Parathyroid adenoma (tissue), 2 donors: ENCODE results near the gene TMEM38A.
"Not testable (repeated sequence)": the region's sequence is repeated elsewhere in the genome, so short reads cannot be mapped to it uniquely, and the experiment has no call there.

Experiments
- H2AFZ ChIP-seq: fragments of 300-600 bp; sonication (generic); one replicate; pipeline ENCODE4 v1.7.0; 2017; ENCODE audit warnings: antibody characterized with exemption, mild to moderate bottlenecking
- H3K27ac ChIP-seq: fragments of 300-600 bp; sonication (generic); one replicate; pipeline ENCODE4 v1.7.0; 2017
- H3K27me3 ChIP-seq: fragments of 300-600 bp; sonication (generic); one replicate; pipeline ENCODE4 v1.7.0; 2017; ENCODE audit warnings: low read length; ENCODE audit not compliant: control insufficient read depth, insufficient read depth
- H3K36me3 ChIP-seq: fragments of 300-600 bp; sonication (generic); one replicate; pipeline ENCODE4 v1.7.0; 2017; ENCODE audit warnings: low read length; ENCODE audit not compliant: control insufficient read depth, insufficient read depth
- H3K4me1 ChIP-seq: fragments of 300-600 bp; sonication (generic); one replicate; pipeline ENCODE4 v1.7.0; 2017; ENCODE audit warnings: control low read depth
- H3K4me2 ChIP-seq: fragments of 300-600 bp; sonication (generic); one replicate; pipeline ENCODE4 v1.7.0; 2017; ENCODE audit warnings: low read length
- H3K4me3 ChIP-seq: fragments of 300-600 bp; sonication (generic); one replicate; pipeline ENCODE4 v1.7.0; 2017; ENCODE audit warnings: low read depth, low read length
- H3K79me2 ChIP-seq: fragments of 300-600 bp; sonication (generic); one replicate; pipeline ENCODE4 v1.7.0; 2017; ENCODE audit warnings: control low read depth
- H3K9ac ChIP-seq: fragments of 300-600 bp; sonication (generic); one replicate; pipeline ENCODE4 v1.7.0; 2017; ENCODE audit warnings: mild to moderate bottlenecking
- H3K9me3 ChIP-seq: fragments of 300-600 bp; sonication (generic); one replicate; pipeline ENCODE4 v1.7.0; 2017; ENCODE audit warnings: low read length; ENCODE audit not compliant: control insufficient read depth
- TF ChIP-seq, protein P1 (sequence below): fragments of 300-600 bp; sonication (generic); IDR thresholded peaks from one replicate; pipeline ENCODE4 v1.7.0; 2017; ENCODE audit warnings: antibody characterized with exemption, mild to moderate bottlenecking
- donor health status: primary hyperparathyroidism.

The TMEM38A gene

DNA sequence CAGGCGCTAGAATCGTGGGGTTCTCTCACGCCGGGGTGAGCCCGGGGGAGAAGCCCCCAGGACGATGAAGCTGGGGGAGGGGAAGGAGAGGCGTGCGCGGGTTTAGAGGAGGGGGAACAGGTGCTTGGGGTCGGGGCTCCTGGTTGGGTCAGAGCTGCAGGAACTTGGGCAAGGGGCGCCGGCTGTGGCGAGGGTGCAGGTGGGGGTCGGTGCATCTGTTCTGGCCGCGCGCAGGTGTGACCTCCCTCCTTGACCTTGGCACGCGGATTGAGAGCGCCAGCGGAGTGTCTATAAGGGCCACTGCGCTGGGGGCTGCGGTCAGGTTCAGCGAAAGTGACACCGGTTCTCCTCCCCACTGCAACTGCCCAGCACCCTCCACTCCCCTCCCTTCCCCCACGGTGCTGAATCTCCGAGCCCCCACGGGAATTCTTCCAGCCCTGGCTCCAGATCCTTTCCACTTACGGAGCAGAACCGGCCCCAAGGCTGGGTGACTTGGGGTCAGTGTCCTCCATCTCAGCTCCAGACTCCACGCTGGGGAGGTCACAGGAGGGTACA, 618 bp downstream of the TMEM38A start:
- H3K4me3 ChIP-seq = peak overlapping the region; percentile 52
- H3K79me2 ChIP-seq = peaks cover 23% of the 10 kb centered on the region
- no peak overlapping the region for H3K9ac ChIP-seq
- H3K4me1 ChIP-seq = peaks cover 2% of the 10 kb centered on the region
- H3K36me3 ChIP-seq = no peaks in the 10 kb centered on the region
- H2AFZ ChIP-seq = peak overlapping the region; percentile 89
- H3K27ac ChIP-seq = peak overlapping the region; percentile 67
- H3K9me3 ChIP-seq = no peaks in the 10 kb centered on the region
- H3K27me3 ChIP-seq = no peaks in the 10 kb centered on the region
- H3K4me2 ChIP-seq = peak overlapping the region; percentile 82
- TF ChIP-seq, protein P1, sequence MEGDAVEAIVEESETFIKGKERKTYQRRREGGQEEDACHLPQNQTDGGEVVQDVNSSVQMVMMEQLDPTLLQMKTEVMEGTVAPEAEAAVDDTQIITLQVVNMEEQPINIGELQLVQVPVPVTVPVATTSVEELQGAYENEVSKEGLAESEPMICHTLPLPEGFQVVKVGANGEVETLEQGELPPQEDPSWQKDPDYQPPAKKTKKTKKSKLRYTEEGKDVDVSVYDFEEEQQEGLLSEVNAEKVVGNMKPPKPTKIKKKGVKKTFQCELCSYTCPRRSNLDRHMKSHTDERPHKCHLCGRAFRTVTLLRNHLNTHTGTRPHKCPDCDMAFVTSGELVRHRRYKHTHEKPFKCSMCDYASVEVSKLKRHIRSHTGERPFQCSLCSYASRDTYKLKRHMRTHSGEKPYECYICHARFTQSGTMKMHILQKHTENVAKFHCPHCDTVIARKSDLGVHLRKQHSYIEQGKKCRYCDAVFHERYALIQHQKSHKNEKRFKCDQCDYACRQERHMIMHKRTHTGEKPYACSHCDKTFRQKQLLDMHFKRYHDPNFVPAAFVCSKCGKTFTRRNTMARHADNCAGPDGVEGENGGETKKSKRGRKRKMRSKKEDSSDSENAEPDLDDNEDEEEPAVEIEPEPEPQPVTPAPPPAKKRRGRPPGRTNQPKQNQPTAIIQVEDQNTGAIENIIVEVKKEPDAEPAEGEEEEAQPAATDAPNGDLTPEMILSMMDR = no peak

DNA sequence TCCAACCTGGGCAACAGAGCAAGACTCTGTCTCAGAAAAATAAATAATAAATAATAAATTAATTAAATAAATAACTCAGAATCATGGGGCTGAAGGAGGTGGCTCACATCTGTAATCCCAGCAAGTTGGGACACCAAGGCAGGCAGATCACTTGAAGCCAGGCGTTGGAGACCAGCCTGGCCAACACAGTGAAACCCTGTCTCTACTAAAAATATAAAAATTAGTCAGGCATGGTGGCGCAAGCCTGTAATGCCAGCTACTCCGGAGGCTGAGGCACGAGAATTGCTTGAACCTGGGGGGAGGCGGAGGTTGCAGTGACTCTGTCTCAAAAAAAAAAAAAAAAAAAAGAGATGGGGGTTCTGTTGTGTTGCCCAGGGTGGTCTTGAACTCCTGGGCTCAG, 7.2 kb downstream of the TMEM38A start:
- Histone ChIP-seq H3K36me3 (no peaks in the 10 kb centered on the region), H3K9ac (no peak overlapping the region), H3K27me3 (no peaks in the 10 kb centered on the region), H3K79me2 (no peaks in the 10 kb centered on the region), H3K27ac (no peak overlapping the region), H3K4me1 (no peaks in the 10 kb centered on the region), H2AFZ (no peak overlapping the region), H3K9me3 (no peaks in the 10 kb centered on the region), H3K4me2 (no peak overlapping the region), H3K4me3 (no peak overlapping the region)
- TF ChIP-seq, protein P1 = no peak

DNA sequence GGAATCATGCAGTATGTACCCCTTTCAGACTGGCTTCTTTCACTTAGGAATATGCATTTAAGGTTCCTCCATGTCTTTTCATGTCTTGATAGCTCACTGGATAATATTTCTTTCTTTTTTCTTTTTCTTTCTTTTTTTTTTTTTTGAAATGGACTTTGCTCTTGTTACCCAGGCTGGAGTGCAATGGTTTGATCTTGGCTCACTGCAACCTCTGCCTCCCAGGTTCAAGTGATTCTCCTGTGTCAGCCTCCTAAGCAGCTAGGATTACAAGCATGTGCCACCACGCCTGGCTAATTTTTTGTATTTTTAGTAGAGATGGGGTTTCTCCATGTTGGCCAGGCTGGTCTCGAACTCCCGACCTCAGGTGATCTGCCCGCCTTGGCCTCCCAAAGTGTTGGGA, 7.8 kb downstream of the TMEM38A start:
- not testable (repeated sequence) for H3K9me3 ChIP-seq, H3K27me3 ChIP-seq, H3K79me2 ChIP-seq, H3K9ac ChIP-seq, H3K4me2 ChIP-seq, H3K4me3 ChIP-seq, H2AFZ ChIP-seq, H3K27ac ChIP-seq, H3K36me3 ChIP-seq, H3K4me1 ChIP-seq

DNA sequence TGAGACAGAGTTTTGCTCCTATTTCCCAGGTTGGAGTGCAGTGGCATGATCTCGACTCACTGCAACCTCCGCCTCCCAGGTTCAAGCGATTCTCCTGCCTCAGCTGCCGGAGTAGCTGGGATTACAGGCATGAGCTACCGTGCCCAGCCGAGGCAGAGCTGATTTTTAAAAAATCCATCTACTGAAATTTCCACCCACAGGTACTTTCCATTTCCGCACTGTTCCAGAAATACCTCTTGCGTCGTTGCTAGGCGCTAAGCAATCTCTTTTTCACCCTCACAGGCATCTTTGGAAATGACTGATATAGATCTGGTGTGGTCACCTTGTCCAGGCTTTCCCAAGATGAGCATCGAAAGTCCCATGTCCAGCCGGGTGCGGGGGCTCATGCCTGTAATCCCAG, 9.4 kb downstream of the TMEM38A start:
- Histone ChIP-seq H3K4me3 (no peak overlapping the region), H3K9me3 (no peaks in the 10 kb centered on the region), H3K9ac (no peak overlapping the region), H3K4me2 (no peak overlapping the region), H2AFZ (no peak overlapping the region), H3K4me1 (no peaks in the 10 kb centered on the region), H3K36me3 (no peaks in the 10 kb centered on the region), H3K27me3 (no peaks in the 10 kb centered on the region), H3K27ac (no peak overlapping the region), H3K79me2 (no peaks in the 10 kb centered on the region)
- TF ChIP-seq, protein P1 = no peak

DNA sequence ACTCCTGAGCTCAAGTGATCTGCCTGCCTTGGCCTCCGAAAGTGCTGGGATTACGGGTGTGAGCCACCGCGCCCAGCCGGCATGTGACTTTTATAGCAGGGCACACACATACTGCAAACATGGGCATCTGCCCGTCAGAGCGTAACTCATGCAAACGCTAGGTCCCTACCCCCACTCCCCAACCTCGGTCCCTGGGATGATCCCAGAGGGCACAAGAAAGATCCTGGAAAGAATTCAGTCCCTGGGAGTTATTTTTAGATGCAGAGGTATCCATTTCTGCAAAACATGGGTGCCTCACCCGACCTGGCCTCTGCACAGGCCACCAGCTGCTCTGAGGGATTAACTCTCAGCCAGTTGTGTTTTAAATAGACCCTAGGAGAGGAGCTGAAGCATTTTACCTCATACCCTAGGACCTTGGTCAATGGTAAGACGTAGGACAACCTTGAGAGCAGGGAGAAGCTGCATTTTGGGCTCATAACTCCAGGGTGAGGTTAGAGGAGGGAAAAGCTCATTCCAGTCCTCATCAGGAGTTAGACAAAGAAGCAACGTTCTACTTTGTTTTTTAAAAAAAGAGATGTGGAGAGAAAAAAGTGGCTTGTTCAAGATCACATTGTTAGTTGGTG, 10.8 kb downstream of the TMEM38A start:
- no peak overlapping the region for H3K9ac ChIP-seq
- H3K9me3 ChIP-seq = no peaks in the 10 kb centered on the region
- no peak overlapping the region for H3K4me2 ChIP-seq
- no peaks in the 10 kb centered on the region for H3K27me3 ChIP-seq
- no peak overlapping the region for H3K27ac ChIP-seq
- no peak overlapping the region for H2AFZ ChIP-seq
- no peaks in the 10 kb centered on the region for H3K79me2 ChIP-seq
- H3K4me3 ChIP-seq = no peak overlapping the region
- TF ChIP-seq, protein P1 = no peak
- H3K36me3 ChIP-seq = no peaks in the 10 kb centered on the region
- H3K4me1 ChIP-seq = no peaks in the 10 kb centered on the region
